Left hindlimb (tissue), 1 donor: ENCODE measurements around the gene ATP5PD.
"Not testable (repeated sequence)": the region's sequence is repeated elsewhere in the genome, so short reads cannot be mapped to it uniquely, and the experiment has no call there.

Experiments used
- DNase-seq: peaks from one replicate; pipeline ENCODE4 v3.0.0-alpha.2; 2018

ATP5PD gene

DNA sequence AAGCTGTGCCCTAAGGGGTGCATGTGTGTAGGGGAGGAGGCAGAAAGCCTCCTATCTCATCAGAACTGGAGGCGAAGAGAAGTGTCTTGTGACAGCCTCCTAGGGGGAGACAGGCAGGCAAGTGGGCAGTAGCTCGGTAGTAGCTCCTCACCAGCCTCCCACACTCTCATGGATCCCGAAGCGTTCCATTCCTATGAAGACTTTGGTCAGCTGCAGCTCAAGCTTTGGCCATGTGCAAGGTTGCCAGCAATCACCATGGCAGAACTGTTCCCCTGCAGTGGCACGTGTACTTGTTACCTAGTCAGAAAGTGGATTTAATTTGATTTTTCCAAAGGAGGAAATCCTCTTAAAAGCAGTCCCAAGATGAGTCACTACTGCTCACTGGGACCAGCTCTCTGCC is 27.6 kb downstream of the ATP5PD start:
- no peak for DNase-seq

DNA sequence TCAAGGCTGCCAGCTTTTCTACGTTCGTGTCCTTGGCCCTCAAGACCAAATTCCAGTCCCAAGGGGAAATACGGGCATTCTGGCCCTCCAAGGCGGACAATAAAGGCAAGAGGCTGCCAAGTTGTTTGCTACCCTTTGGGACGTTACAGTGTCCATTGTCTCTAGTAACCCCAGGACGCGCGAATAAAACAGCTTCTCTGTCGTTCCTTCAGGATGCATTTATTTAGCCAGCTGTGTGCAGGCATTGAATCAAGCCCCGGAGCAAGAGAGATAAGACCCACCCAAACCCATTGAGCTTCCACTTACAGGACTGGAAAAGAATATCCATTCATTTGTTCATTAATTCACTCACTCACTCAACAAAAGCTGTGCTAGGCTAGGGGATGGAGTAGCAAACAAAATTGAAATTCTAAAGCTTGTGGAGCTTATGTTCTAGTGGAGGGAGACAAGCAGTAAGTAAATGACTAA is 33.6 kb downstream of the ATP5PD start:
- DNase-seq: no peak

DNA sequence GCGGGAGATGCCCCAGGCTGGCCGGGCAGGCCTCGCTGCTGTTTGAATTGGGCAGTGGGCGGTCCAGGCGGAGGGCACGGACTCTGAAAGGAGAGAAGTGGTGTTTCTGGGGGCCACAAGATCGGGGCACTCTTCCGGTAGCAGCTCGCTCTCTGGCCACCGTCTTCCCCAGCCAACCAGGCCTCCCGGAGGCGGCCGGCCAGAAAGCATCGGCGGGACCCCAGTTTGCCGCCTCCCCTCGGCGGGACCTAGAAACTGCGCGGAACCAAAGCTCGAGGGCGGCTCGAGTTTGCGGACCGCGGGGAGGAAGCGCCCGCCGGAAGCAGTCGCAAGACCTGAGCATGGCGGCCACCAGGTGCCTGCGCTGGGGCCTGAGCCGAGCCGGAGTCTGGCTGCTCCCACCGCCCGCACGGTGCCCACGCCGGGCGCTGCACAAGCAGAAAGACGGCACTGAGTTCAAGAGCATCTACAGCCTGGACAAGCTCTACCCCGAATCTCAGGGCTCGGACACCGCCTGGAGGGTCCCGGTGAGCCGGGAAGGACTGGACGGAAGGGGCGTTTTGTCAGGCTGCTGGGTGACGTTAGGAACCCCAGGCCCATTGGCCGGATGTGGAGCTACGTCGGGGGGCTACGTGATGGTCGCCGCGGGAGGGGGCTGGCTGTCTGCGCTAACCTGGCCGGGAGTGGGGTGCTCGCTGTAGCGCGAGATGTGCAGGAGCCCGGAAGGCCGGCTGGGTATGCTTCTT is 34.2 kb downstream of the ATP5PD start, which contains the start of gene MRPL58:
MRPL58 (plus strand) TSS at position 325 of the 746 bp plus-strand sequence; CDS start at position 342, 17 bp downstream.
- DNase-seq: peak; percentile 93

- DNase-seq: no peak
Observed at GRCh38 chr17:75012096-75012345, 34.7 kb downstream of the ATP5PD start.

DNA sequence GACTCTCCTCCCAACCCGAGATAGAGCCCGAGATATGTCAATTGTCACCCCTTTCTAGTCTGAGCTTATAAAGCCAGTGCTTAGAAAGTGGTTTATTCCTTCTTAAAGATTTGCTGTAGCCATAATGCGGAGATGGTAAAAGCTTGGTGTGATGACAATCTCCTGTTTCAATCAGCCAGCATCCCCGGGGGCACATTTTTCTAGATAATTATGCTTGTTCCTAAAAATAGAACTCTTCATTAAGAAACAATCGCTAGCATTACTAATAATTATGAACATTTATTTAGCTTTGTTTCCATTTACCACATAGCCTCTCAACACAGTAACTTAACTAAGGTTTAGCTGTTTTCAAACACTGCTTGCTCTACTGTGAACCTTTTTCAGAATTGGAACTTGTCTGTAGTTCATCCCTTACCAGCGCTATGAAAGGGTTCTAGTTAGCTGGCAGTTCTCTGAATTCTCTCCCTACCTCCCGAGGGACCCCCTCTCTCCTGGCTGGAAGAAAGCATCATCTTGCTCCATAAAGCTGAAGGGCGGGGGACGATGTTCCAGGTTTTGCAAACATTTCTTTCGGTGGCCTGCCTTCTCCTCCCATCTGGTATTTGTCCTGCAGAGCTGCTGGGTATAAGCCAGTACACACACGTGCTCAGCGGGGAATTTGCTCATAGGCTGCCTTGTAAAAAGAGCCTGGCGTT is 35.2 kb downstream of the ATP5PD start:
- peak; percentile 79 for DNase-seq

DNA sequence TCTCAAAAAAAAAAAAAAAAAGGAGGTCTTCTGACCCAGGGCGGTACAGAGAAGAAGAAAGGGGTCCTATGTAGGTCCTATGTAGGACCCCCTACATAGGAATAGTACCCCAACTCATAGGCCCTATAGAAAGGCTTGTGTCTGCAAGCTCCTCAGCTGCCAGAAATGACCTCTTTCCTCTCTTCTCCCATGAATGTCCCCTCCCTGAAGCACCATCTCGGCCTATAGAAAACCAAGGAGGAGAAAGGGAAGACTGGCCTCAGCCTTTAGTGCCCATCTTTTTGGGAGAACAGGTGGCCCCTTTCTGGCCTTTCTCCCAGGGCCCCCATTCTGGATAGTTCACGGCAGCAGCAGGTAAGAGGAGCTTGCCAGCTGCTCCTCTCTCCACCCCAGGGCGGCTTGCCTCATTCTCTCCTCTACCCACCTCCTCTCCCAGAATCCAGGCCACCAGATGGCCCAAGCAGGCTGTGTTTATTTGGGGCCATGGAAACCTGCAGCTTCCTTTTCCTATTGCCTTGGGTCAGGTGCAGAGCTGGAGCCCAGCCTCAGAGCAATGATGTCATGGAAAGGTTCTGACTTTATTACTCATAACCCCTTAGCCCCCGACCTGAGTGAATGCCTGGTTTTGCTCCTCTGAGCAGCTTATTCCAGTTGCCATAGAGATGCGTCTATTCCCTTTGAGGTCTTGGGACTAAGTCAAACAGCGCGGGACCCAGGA is 35.9 kb downstream of the ATP5PD start:
- DNase-seq: peak; percentile 76

- DNase-seq: no peak
Observed at GRCh38 chr17:75009139-75009724, 37.5 kb downstream of the ATP5PD start.

- DNase-seq: no peak
Observed at GRCh38 chr17:75008373-75008772, 38.4 kb downstream of the ATP5PD start.

- DNase-seq: no peak
Observed at GRCh38 chr17:75006653-75007052, 40.1 kb downstream of the ATP5PD start.

DNA sequence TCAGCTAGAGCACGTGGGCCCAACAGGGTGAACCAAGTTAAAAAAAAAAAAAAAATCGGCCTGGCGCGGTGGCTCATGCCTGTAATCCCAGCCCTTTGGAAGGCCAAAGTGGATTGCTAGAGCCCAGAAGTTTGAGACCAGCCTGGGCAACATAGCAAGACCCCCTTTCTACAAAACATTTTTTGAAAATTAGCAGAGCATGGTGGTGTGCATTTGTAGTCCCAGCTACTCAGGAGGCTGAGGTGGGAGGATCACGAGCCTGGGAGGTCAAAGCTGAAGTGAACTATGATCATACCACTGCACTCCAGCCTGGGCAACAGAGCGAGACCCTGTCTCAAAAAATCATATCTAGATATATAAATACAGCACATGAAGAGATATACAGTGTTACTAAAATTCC is 40.7 kb downstream of the ATP5PD start:
- DNase-seq: not testable (repeated sequence)

DNA sequence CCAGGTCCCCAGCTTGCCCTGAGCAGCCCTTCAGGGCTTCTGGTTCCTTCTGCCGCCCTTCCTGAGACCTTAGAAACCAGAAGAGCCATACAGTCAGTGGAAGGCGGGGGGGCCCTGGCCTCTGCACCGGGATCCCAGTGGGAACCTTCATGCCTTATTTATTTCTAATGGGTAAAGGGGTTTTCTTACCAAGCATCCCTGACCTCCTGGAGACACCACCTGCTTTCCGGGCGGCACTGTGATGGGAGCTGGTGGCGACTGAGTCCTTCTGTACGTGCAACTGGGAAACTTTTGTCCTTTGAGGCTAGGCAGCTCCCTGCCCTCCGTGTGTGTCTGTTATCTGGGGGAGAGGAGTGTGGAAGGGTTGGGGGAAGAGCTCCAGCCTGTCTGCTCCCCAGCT is 41.5 kb downstream of the ATP5PD start:
- DNase-seq: no peak

- DNase-seq: no peak
Observed at GRCh38 chr17:75004371-75004770, 42.4 kb downstream of the ATP5PD start.

- DNase-seq: no peak
Observed at GRCh38 chr17:75003957-75004355, 42.8 kb downstream of the ATP5PD start.

DNA sequence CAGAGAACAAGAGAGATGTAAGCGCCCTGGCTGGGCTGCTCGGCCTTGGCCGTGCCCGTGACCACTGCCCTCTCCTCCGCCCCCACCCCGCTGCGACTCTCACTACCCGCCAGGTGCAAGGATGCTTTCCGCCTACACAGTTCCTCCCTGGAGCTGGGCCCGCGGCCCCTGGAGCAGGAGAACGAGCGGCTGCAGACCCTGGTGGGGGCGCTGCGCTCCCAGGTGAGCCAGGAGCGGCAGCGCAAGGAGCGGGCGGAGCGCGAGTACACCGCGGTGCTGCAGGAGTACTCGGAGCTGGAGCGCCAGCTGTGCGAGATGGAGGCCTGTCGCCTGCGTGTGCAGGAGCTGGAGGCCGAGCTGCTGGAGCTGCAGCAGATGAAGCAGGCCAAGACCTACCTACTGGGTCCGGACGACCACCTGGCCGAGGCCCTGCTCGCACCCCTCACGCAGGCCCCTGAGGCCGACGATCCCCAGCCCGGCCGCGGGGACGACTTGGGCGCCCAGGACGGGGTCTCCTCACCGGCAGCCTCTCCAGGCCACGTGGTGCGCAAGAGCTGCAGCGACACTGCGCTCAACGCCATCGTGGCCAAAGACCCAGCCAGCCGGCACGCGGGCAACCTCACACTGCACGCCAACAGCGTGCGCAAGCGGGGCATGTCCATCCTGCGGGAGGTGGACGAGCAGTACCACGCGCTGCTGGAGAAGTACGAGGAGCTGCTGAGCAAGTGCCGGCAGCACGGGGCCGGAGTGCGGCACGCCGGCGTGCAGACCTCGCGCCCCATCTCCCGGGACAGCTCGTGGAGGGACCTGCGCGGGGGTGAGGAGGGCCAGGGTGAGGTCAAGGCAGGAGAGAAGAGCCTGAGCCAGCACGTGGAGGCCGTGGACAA is 43.5 kb downstream of the ATP5PD start:
- DNase-seq: no peak

- DNase-seq: no peak
Observed at GRCh38 chr17:75001915-75002843, 44.6 kb downstream of the ATP5PD start.

- no peak for DNase-seq
Observed at GRCh38 chr17:74999523-74999922, 47.2 kb downstream of the ATP5PD start.

GRCh38 chr17:74998783-74999182 is 48.0 kb downstream of the ATP5PD start:
- no peak for DNase-seq

GRCh38 chr17:74995847-74996246 is 50.9 kb downstream of the ATP5PD start:
- DNase-seq: no peak

DNA sequence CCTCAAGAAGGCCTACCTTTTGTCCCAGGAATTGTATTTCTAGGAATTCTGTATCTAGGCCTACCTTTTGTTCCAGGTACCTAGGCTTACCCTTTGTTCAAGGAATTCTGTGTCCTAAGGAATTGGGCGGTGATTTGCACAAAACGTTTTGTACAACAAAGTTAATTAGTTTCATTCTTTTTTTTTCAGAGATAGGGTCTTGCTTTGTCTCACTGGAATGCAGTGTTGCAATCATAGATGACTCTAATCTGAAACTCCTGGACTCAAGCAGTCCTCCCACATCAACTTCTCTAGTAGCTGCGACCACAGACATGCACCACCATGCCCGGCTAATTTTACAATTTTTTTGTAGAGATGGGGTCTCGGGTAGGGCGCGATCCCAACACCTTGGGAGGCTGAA is 52.3 kb downstream of the ATP5PD start:
- DNase-seq: no peak

DNA sequence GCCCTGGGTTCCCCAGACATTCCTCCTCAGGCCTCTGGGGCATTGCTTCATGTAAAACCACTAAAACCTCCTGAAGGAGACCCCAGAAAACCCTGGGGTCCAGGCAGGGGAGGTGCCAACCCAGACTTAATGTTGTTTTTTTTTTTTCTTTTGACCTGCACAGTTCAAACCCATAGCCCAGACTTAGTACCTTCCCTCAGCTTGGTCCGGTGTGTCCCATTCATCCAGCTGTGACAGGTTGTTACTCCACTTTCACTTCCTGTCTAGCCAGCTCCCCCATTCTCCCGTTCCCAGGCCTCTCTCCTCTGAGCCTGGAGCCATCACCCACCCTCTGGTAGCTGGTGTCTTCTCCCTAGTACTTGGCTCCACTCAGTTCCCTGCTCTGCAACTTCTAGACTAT is 54.5 kb downstream of the ATP5PD start:
- DNase-seq: no peak

GRCh38 chr17:74990581-74991105 is 56.1 kb downstream of the ATP5PD start:
- DNase-seq: no peak
